Upper lobe of left lung (tissue), 6 donors: Measurements from ENCODE around the gene CTTNBP2. TPM values are rescaled to one million over a fixed set of nuclear protein-coding genes. Genes with fewer than 3 reads are reported as not detected.

ENCODE experiments used
- ATAC-seq, 2 donors: fragments of 200-7000 bp; cut with Tn5 transposase; one replicate each; pipeline ENCODE4 v1.9.1; 2022; ENCODE audit warnings: mild to moderate bottlenecking in 2 of 2, moderate library complexity in 2 of 2; ENCODE audit not compliant: low FRiP score in 2 of 2
- DNase-seq, 2 donors: peaks; one replicate each; pipeline ENCODE4 v3.0.0-alpha.2; 2019 to 2020
- H3K27ac ChIP-seq, 4 donors: fragments of 200-600 bp; sonication (generic); one replicate each; pipeline ENCODE4 v1.5.1; 2016 to 2019
- H3K27me3 ChIP-seq, 4 donors: fragments of 200-600 bp; sonication (generic); one replicate each; pipeline ENCODE4 v1.5.1; 2017 to 2019
- H3K36me3 ChIP-seq, 4 donors: fragments of 200-600 bp; sonication (generic); one replicate each; pipeline ENCODE4 v1.5.1; 2016 to 2019
- H3K4me1 ChIP-seq, 4 donors: fragments of 200-600 bp; sonication (generic); one replicate each; pipeline ENCODE4 v1.5.1; 2018 to 2019
- H3K4me3 ChIP-seq, 4 donors: fragments of 200-600 bp; sonication (generic); one replicate each; pipeline ENCODE4 v1.5.1; 2017 to 2019; ENCODE audit warnings: mild to moderate bottlenecking in 2 of 4, moderate library complexity in 1 of 4
- H3K9me3 ChIP-seq, 4 donors: fragments of 200-600 bp; sonication (generic); one replicate each; pipeline ENCODE4 v1.5.1; 2018 to 2019
- CTCF ChIP-seq, 6 experiments: fragments of 450-650 bp in 4 of 6; fragments of 200-600 bp in 2 of 6; sonication (generic) in 2 of 6; IDR thresholded peaks; one replicate each; pipeline ENCODE4 v1.5.1; 2016 to 2019; ENCODE audit warnings: antibody characterized with exemption in 6 of 6
- EP300 ChIP-seq, 4 donors: sonication (generic); formaldehyde crosslinking; IDR thresholded peaks; one replicate each; pipeline ENCODE4 v1.5.1; 2017; ENCODE audit warnings: antibody characterized with exemption in 4 of 4, control low read depth in 2 of 4
- POLR2A ChIP-seq, 4 donors: fragments of 450-650 bp; IDR thresholded peaks; one replicate each; pipeline ENCODE4 v1.5.1; 2016 to 2017; ENCODE audit warnings: antibody characterized with exemption in 4 of 4, mild to moderate bottlenecking in 2 of 4
- POLR2AphosphoS5 ChIP-seq, 2 donors: sonication (generic); formaldehyde crosslinking; IDR thresholded peaks; one replicate each; pipeline ENCODE4 v1.5.1; 2017; ENCODE audit warnings: antibody characterized with exemption in 2 of 2
- WGBS, 2 donors: methylation state at CpG; one replicate each; pipeline ENCODE4 v1.1.5; 2017 to 2018; 5-methylcytosine and 5-hydroxymethylcytosine counted together
- total RNA-seq, 6 donors: library from RNA; depleted of rRNA in 4 of 6; stranded (reverse); fragments of >200 nt in 4 of 6; gene quantifications; one replicate each; pipeline versions ENCODE4 v1.1.0 to v1.2.1, GENCODE V29; 2016 to 2021
- donor health status: DM: no; HTN: no; CAD: no; lungs with moderate emphysema.
- donor health status: DM: no; HTN: yes; CAD: no; lungs with severe emphysema.

The CTTNBP2 gene
- total RNA-seq, 6 donors from 2014 or later: 3.3 to 7.0 (median 5.1) TPM

GRCh38 chr7:117805241-117805640 is 68.0 kb downstream of the CTTNBP2 start:
- Histone ChIP-seq H3K27ac (no peak overlapping the region), H3K9me3 (no peaks in the 10 kb centered on the region), H3K36me3 (no peaks in the 10 kb centered on the region), H3K27me3 (no peaks in the 10 kb centered on the region), H3K4me1 (no peaks in the 10 kb centered on the region), H3K4me3 (no peak overlapping the region)
- ATAC-seq (no peak), DNase-seq (no peak)
- 81% methylated on average over 3 of the region's 3 CpGs for WGBS, 2 donors
- no peak for TF ChIP-seq POLR2A (IDR thresholded peaks at IDR 0.05)

GRCh38 chr7:117803476-117803875 is 69.8 kb downstream of the CTTNBP2 start:
- no peaks in the 10 kb centered on the region for H3K9me3 ChIP-seq
- 86 to 91% methylated on average over 2 of the region's 2 CpGs for WGBS, 2 donors
- no peaks in the 10 kb centered on the region for H3K36me3 ChIP-seq
- TF ChIP-seq POLR2A (IDR thresholded peaks at IDR 0.05): no peak
- TF ChIP-seq POLR2AphosphoS5 (IDR thresholded peaks at IDR 0.05): no peak
- no peak for TF ChIP-seq CTCF (IDR thresholded peaks at IDR 0.05)
- H3K4me3 ChIP-seq: no peak overlapping the region
- DNase-seq (no peak), ATAC-seq (no peak)
- no peaks in the 10 kb centered on the region for H3K4me1 ChIP-seq
- no peaks in the 10 kb centered on the region for H3K27me3 ChIP-seq
- no peak overlapping the region for H3K27ac ChIP-seq

GRCh38 chr7:117802660-117803059 is 70.6 kb downstream of the CTTNBP2 start:
- ATAC-seq (no peak), DNase-seq (no peak)
- H3K4me3 ChIP-seq: no peak overlapping the region
- no peaks in the 10 kb centered on the region for H3K9me3 ChIP-seq
- no peaks in the 10 kb centered on the region for H3K27me3 ChIP-seq
- TF ChIP-seq CTCF (IDR thresholded peaks at IDR 0.05) (no peak), POLR2AphosphoS5 (IDR thresholded peaks at IDR 0.05) (no peak)
- WGBS, 2 donors: 84 to 91% methylated on average over 2 of the region's 2 CpGs
- H3K36me3 ChIP-seq: no peaks in the 10 kb centered on the region
- H3K27ac ChIP-seq: no peak overlapping the region
- H3K4me1 ChIP-seq: no peaks in the 10 kb centered on the region

GRCh38 chr7:117800841-117801240 is 72.4 kb downstream of the CTTNBP2 start:
- H3K9me3 ChIP-seq: no peaks in the 10 kb centered on the region
- TF ChIP-seq CTCF (IDR thresholded peaks at IDR 0.05): no peak
- no peak for TF ChIP-seq POLR2AphosphoS5 (IDR thresholded peaks at IDR 0.05)
- no peak for TF ChIP-seq POLR2A (IDR thresholded peaks at IDR 0.05)
- TF ChIP-seq EP300 (IDR thresholded peaks at IDR 0.05): no peak
- ATAC-seq (no peak), DNase-seq (no peak)
- H3K27ac ChIP-seq: no peak overlapping the region
- no peaks in the 10 kb centered on the region for H3K27me3 ChIP-seq
- no peaks in the 10 kb centered on the region for H3K36me3 ChIP-seq
- no peaks in the 10 kb centered on the region for H3K4me1 ChIP-seq
- 70 to 76% methylated on average over 1 of the region's 1 CpG for WGBS, 2 donors
- no peak overlapping the region for H3K4me3 ChIP-seq

- Histone ChIP-seq H3K27me3 (no peaks in the 10 kb centered on the region), H3K4me1 (no peaks in the 10 kb centered on the region), H3K36me3 (no peaks in the 10 kb centered on the region), H3K4me3 (no peak overlapping the region), H3K27ac (no peak overlapping the region), H3K9me3 (no peaks in the 10 kb centered on the region)
- ATAC-seq (no peak), DNase-seq (no peak)
- TF ChIP-seq CTCF (IDR thresholded peaks at IDR 0.05) (no peak), POLR2A (IDR thresholded peaks at IDR 0.05) (no peak), POLR2AphosphoS5 (IDR thresholded peaks at IDR 0.05) (no peak), EP300 (IDR thresholded peaks at IDR 0.05) (no peak)
- WGBS, 2 donors: 70 to 72% methylated on average over 3 of the region's 3 CpGs
These were observed 72.8 kb downstream of the CTTNBP2 start for GRCh38 chr7:117800406-117800805.
